Stimulated activated CD4-positive, alpha-beta T cell treated with anti-CD3 and anti-CD28 coated beads, Interleukin-4, amount 100 ng/mL, for 24 hours (primary cell): Measurements from ENCODE around the gene TNFRSF14.
"Not testable (repeated sequence)": the region's sequence is repeated elsewhere in the genome, so short reads cannot be mapped to it uniquely, and the experiment has no call there.

Source experiments
- DNase-seq: peaks from one replicate; pipeline ENCODE4 v3.0.0-alpha.2; 2020

TNFRSF14 gene

DNA sequence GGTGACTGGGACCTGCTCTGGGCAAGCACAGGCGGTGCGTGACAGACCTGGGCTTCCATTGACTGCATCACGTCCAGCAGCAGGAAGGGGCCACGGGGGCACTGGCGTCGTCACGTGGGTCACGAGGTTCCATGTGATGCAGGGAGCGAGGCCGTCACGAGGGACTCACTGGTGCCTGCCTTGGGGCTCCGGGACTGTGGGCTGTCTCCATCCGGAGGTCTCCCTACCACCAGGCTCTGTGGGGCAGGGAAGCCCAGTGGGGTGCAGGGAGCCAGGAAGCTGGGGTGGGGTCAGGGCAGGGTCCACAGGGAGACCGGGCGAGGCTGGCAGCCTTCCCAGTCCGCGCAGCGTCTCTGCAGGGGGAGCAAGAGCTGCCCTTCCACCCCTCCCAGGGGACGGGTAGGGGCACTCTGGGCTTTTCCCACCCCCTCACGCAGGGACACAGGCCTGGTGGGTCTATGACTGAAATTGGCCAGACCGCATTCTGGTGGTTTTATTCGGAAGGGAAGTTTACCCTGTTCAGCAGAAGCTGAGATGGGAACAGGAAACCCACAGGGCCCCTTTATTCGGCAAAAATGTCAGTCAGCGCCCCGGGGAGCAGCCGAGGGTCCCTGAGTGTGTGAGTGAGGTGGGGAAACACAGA lies 416 bp upstream of the TNFRSF14 start:
- DNase-seq, result peak; percentile 78

DNA sequence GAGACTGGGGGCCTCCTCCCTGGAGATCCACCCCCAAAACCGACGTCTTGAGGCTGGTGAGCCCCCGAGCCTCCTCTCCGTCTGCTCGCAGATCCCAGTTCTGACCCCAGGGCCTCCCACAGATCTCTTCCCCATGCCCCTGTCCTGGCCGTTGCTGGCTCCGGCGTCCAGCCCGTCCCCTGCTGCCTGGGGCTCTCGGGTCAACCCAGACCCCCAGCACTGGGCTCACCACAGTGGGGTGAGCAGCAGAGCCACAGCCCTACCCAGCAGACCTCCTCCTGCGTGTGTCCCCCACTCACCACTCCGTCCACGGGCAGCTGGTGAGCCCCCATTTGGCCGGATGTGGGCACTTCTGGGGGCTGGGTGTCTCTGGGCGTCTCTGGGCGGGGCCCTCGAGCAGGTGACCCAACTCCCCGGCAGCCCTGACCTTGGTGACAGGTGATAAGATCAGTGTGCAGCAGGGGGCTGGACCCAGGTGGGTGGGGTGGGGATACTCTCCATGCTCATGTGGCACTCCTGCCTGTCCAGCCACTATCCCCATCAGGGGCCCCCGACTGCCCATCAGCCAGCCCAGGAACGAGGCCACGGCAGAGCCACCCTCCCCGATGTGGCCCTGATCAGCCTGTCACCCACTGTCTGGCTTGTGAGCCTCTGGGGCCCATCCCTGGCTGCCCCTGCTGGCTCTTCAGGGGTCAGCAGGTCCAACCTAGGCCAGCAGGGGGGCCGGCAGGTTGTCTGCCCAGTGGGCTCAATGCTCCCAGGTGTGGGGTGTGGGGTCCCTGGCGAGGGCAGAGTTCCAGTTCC lies 709 bp downstream of the TNFRSF14 start:
- peak; percentile 31 for DNase-seq

DNA sequence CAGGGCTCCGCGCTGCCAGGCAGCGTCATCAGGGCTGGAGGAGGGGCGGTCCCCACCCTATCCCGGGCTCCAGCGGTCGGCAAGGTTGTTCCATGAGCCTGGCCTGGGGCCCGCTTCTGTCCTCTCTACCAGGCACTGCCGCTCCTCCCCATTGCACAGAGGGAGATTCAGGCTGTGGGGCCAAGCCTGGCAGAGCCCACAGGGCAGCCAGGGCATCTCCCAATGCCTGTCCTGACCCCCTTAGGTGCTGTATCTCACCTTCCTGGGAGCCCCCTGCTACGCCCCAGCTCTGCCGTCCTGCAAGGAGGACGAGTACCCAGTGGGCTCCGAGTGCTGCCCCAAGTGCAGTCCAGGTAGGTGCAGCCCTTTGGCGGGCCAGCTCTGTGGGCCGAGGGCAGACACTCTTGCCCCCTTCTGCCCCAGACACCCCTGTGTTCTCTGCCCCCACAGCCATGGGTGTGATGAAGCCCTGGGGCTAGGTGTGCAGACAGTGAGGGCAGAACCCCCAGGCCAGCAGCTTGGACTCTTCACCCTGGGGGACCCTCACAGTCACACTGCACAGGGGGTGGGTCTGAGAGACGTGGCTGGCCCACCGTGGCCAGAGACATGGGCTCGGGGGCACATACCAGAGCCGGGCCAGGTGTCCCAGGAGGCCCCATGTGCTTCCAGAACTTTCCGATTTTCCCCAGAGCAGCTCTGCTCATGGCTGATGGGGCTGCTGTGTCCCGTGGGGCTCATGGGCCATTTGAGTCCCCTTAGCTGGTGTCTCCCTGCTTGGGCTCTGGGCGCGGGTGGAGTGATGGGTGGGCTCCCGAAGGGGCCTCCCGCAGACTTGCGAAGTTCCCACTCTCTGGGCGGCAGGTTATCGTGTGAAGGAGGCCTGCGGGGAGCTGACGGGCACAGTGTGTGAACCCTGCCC lies 1.6 kb downstream of the TNFRSF14 start:
- DNase-seq, result no peak

DNA sequence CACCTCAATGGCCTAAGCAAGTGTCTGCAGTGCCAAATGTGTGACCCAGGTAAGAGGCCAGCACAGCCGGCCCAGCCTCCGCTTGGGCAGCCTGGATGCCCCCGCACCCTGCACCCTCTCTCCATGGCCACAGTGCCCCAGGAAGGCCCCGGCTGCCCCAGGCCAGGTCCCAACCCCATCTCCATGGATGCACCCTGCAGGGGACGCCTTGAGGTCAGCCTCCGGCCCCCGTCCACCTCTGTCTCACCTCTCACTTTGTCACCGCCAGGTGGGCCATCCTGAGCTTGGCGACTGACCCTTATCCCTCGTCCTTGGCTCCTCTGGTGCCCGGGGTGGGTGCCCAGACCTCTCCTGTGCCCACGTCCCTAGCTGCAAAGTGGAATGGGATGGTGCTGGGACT lies 2.2 kb downstream of the TNFRSF14 start:
- DNase-seq, result no peak

DNA sequence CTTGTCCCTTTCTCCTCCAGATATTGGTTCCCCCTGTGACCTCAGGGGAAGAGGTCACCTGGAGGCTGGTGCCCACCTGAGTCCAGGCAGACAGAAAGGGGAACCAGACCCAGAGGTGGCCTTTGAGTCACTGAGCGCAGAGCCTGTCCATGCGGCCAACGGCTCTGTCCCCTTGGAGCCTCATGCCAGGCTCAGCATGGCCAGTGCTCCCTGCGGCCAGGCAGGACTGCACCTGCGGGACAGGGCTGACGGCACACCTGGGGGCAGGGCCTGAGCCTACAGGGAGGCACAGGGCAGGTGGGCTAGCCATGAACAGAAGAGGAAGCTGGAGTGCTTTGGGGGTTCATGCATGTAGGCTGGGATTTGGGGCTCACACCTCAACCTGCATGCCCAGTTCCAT lies 2.7 kb downstream of the TNFRSF14 start:
- DNase-seq, result no peak

DNA sequence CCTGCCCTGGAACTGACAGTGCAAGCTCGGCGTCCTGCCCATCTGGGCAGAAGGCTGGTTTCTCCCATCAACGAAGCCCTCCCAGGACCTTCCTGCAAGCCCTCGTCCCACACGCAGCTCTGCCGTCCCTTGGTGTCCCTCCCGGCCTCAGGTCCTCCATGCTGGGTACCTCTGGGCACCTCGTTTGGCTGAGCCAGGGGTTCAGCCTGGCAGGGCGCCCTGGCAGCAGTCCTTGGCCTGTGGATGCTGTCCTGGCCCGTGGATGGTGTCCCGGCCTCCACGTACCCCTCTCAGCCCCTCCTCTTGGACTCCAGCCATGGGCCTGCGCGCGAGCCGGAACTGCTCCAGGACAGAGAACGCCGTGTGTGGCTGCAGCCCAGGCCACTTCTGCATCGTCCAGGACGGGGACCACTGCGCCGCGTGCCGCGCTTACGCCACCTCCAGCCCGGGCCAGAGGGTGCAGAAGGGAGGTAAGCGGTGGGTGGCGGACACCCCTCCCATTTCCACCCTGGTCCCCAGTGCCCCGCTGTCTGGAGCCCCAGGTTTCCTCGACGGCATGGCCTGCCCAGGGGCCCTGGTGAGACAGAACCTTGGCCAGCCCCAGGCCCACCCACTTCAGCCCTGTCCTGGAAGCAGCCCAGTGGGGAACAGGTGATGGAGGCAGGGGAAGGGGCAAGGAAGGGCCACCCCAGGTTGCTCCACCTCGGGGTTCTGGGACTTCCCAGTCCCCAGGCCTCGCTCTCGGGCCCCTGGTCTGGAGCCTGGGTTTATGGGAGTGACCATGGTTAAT lies 3.5 kb downstream of the TNFRSF14 start:
- DNase-seq, result no peak

DNA sequence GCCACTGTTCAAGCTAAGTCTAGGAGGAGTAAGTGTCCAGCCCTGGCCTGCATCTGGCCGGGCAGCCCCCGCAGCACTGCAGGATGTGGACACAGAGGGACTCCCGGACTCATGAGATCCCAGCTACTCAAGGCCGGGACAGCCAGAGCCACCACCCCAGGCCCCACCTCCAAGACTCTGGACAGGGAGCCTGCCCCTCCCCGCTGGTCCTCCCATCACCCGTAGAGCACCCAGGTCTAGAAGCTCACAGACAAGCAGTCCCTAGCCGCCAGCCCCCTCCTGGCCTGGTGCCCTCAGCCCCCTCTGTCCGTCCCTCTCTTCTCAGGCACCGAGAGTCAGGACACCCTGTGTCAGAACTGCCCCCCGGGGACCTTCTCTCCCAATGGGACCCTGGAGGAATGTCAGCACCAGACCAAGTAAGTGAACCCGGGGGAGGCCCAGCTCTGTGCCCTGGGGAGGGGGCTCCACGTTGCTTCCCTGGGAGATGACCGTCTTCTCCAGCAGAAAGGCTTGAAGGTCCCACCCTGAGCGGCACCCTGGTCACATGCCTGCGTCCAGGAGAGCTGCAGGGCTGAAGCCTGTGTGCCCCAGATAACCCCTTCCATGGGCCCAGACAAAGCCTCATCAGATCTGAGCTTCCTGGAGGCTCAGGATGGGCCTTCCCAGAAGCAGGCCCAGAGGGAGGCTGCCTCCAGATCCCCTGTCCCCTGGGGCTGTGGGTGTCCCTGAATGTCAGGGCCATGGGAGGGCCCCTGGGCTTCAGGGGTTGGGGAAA lies 4.3 kb downstream of the TNFRSF14 start:
- DNase-seq, result no peak

DNA sequence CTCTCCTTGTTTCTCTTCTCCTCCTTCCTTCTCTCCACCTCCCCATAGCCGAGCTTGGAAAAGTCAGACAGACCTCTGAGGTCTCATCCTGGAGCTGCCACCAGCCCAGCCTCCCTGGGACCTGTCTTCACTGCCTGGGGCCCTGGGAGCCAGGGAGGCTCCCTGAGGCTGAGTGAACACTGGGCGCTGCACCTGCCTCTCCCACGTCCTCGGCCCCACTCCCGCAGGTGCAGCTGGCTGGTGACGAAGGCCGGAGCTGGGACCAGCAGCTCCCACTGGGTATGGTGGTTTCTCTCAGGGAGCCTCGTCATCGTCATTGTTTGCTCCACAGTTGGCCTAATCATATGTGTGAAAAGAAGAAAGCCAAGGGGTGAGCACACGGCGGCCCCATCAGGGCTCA lies 5.3 kb downstream of the TNFRSF14 start:
- no peak for DNase-seq

DNA sequence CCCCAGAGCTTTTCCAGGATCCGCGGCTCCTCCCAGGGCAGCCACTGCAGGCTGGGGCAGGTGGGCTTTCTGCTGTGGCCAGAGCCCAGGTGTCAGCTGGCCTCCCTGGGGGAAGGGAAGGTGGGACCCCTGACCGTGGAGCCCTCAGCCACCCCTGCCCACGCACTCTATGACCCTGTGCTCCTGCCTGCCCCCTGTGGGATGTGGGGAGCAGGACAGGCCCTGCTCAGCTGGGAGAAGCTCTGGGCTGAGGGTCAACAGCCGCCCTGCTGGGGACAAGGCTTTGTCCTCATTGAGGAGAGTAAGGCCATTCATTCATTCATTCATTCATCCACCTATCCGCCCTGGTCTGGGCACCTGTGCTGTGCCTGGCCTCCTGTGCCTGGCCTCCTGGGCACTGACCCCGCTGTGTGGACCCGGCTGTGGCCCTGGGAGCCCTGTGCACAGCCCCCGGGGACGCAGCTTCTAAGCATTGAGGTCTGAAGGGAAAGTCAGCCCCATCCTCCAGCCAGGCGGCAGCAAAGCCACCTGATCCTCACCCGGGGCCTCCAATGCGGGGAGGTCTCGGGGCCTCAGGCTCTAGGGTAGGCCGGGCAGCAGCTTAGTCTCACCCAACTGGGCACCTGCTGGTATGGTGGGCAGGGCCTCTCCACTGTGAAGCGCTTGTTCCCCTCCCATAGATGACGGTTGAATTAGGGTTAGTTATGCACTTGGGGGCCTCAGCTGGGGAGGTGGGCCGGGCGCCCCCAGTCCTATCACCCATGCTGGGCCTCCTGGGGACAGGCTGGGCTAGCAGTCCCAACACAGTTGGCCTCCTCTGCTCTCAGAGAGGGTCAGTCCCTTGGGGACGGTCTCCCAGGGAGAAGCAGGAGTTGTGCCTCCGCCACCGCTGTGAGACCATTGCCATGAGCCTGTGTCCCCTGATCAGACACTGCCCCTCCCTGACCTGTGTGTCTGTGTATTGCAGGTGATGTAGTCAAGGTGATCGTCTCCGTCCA lies 6.0 kb downstream of the TNFRSF14 start:
- DNase-seq, result no peak

DNA sequence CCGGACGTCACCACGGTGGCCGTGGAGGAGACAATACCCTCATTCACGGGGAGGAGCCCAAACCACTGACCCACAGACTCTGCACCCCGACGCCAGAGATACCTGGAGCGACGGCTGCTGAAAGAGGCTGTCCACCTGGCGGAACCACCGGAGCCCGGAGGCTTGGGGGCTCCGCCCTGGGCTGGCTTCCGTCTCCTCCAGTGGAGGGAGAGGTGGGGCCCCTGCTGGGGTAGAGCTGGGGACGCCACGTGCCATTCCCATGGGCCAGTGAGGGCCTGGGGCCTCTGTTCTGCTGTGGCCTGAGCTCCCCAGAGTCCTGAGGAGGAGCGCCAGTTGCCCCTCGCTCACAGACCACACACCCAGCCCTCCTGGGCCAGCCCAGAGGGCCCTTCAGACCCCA lies 7.0 kb downstream of the TNFRSF14 start:
- DNase-seq, result no peak

DNA sequence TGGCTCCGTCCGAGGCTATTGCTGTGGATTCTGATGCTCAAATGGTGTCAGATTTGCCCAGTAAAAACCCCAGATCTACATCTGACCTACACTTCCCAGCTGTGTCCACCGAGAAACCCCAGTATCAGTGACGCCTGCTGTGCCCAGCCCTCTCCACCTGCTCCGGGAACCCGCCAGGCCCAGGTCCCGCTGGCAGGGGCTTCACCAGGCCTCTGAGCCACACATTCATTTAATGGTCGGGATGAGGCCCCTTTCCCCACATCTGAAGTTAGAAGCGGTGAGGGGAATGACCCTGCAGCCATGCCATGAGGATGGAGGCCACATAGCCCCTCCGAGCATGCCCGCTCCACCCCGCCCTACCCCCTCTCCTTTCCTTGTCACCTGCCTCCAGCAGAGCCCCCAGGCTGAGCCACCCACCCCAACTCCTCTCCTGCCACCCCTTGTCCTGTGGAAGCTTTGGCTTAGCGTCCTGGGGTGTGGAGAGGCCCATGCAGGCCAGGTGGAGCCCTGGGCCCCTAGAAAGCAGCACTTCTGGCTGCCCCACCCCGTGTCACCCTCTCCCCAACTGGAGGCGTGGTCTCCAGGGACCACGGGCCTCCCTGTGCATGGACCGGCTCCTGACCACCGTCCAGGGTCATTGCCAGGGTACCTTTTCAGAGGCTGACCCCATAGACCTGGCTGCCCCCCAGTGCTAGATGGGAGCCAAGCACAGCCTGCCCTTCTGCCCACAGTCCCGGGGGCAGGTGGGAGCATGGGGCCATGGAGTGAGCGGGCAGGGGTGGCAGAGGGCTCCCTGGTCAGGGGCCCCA lies 8.0 kb downstream of the TNFRSF14 start:
- DNase-seq, result no peak

DNA sequence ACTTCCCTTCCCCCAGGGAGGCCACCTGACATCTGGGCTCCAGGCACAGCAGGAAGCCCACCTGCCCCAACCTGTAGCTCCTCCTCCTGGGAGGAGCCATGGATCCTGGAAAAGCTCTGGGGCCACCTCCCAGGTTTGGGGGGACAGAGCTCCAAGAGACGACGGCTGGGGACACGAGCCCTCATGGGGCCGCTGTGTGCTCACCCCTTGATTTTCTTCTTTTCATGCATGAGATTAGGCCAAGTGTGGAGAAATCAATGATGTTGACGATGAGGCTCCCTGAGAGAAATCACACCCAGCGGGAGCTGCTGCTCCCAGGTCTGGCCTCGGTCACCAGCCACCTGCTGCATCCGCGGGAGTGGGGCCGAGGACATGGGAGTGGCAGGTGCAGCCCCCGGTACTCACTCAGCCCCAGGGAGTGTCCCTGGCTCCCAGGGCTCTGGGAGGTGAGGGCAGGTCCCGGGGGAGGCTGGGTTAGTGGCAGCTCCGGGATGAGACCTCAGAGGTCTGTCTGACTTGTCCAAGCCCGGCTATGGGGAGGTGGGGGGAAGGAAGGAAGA lies 8.7 kb downstream of the TNFRSF14 start:
- DNase-seq, result no peak

DNA sequence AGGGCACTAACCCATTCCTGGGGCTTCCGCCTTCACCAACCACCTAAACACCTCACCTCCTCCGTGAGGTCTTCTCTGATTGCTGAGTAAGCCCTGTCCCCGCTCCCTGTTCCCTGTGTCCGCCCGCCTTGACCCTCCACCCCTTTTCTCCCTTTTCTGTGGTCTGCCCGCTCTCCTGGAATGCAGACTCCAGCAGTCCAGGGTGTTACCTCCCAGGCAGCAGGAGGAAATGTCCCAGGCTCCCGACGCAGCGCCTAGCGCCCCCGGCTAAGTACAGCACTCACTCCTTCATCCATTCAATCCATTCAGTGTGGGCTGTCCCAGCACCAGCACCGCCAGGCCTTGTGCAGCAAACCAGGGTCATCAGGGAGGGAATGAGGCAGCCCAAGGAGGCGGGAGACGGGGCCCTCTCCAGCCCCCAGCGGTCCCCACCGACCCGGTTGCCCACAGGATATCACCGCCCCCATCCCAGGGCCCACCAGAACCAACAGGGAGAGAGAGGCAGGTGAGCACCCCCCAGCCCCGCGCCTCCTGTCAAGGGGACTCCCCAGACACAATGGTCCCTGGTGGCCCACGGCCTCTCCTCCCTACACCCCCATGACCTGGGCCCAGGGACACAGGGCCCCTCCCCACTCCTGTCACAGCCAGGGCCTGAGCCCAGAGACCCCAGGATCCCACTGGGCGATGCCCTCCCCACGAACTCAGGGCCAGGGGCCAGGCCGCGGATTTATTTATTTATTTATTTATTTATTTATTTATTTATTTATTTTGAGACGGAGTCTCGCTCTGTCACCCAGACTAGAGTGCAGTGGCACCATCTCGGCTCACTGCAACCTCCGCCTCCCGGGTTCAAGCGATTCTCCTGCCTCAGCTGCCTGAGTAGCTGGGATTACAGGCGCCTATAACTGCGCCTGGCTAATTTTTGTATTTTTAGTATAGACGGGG lies 10.2 kb downstream of the TNFRSF14 start:
- DNase-seq, result no peak

DNA sequence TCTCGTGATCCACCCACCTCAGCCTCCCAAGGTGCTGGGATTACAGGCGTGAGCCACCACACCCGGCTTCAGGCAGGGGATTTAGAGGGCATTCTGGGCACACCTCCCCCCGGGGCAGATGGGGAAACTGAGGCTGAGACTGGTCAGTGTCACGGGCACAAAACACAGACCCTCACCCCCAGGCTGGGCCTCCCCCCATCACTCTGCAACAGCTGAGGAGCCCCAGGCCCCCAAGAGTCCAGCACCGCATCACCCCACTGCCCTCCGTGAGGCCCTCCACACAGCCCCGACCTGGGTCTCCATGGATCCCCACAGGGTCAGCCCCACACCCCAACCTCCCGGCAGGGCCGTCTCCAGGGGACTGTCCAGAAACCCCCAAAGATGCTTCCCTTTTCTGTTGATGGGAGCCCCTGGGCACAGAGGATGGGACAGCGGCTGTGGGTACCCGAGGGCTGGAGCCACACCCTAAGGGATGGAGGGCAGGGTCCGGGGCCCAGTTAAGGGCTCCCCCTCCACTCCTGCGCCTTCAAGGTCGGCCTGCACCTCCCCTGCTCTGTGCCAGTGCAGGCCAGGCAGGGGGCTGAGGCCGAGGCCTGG lies 11.0 kb downstream of the TNFRSF14 start:
- no peak for DNase-seq

DNA sequence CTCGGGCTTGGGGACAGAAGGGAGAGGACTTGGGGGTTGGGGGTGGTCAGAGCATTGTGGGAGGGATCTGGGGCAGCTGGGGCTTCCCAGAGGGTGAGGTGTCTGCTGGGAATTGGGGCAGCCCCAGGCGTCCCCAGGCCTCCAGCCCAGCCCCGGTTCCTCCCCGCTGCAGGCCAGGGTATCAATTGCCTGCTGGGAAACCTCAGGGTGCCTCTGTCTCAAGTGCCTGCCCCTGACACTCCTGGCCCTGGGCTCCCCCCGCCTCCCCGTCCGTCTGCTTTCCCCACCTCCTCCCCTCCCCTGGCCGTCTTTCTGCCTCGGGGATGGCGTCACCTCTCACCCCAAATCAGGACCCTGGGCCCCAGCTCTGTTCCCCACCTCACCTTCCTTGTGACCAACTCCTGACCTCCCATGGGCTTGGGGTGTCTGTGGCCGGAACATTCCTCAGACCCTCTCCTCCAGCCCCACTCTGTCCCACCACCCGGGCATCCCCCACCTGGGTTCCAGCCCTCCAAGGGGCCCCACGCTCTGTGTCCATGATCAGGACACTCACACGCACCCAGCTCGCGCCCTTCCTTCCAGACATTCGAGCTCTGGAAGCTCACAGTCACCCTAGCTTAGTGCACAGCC lies 12.1 kb downstream of the TNFRSF14 start:
- not testable (repeated sequence) for DNase-seq

DNA sequence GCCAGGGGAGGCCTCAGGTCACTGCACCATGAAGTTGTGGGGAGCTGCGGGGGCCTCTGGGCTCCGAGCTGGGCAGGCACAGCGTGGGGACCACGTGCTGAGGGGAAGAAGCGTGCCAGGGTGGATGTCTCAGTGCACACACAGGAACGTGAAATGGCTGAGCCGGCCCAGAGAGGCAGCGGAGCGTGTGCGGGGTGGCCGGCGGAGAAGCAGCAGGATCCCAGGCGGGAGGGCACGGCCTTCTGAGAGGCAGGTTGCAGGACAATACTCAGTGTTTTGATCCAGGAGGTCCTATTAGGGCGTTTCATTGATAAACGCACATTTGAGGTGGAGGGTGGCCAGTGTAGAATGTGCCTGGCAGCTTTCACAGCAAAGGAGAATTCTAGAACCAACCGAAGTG lies 12.9 kb downstream of the TNFRSF14 start:
- no peak for DNase-seq

DNA sequence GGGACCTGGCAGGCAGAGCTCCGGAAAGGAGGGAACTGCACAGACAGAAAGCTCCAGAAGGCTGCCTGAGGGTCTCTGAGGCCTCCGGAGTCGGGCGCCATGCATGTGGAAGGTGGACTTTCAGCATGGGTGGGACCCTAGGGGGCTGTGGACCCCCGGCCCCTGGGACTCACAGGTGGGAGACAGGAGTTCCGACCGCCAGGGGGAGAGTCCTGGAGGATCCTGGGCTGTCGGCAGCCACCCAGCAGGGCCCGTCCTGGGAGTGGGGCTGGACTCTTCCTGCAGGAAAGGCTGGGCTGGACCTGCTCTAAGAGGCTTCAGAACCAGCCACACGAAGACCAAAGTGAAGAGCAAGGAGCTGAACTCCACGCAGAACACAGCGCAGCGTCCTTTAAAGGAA lies 13.5 kb downstream of the TNFRSF14 start:
- DNase-seq, result not testable (repeated sequence)
